Activated CD4-positive, alpha-beta T cell treated with anti-CD3 and anti-CD28 coated beads, Interleukin-2, amount 10 ng/mL, durations not matched to agents 7 days and 5 days (primary cell): ENCODE data around the gene GUCY2D. TPM values are rescaled to one million over a fixed set of nuclear protein-coding genes. Genes with fewer than 3 reads are reported as not detected.
A peak's percentile ranks its signal among the peaks of the same experiment; 100 is the strongest.

Experiments used
- CTCF ChIA-PET: fragments of 350-600 bp; sonication (Branson Sonifier 250); formaldehyde crosslinking; loops from one replicate; lab custom pipeline; 2021; ENCODE audit warnings: antibody characterized with exemption; lab: Charles Lee
- POLR2A ChIA-PET: fragments of 350-600 bp; sonication (Branson Sonifier 250); formaldehyde crosslinking; loops from one replicate; lab custom pipeline; 2021; ENCODE audit warnings: antibody characterized with exemption; lab: Charles Lee
- DNase-seq: peaks from one replicate; pipeline ENCODE4 v3.0.0-alpha.2; 2020
- H3K27ac Mint-ChIP-seq: one replicate; pipeline ENCODE4 v1.8.0; 2021; ENCODE audit warnings: mild to moderate bottlenecking, moderate library complexity, mixed read lengths
- H3K27me3 Mint-ChIP-seq: one replicate; pipeline ENCODE4 v1.8.0; 2021; ENCODE audit warnings: mixed read lengths
- H3K36me3 Mint-ChIP-seq: one replicate; pipeline ENCODE4 v1.8.0; 2021; ENCODE audit warnings: low read depth, mixed read lengths
- H3K4me1 Mint-ChIP-seq: one replicate; pipeline ENCODE4 v1.8.0; 2021; ENCODE audit warnings: mixed read lengths
- H3K4me3 Mint-ChIP-seq: one replicate; pipeline ENCODE4 v1.8.0; 2021; ENCODE audit warnings: mild to moderate bottlenecking, moderate library complexity, mixed read lengths
- H3K9me3 Mint-ChIP-seq: one replicate; pipeline ENCODE4 v1.8.0; 2021; ENCODE audit warnings: mixed read lengths
- total RNA-seq, 2 experiments: library from RNA; stranded (reverse); gene quantifications; one replicate each; pipeline ENCODE4 v1.2.3, GENCODE V29; 2021

Gene GUCY2D
- total RNA-seq, 2 experiments from 2014 or later = not detected

DNA sequence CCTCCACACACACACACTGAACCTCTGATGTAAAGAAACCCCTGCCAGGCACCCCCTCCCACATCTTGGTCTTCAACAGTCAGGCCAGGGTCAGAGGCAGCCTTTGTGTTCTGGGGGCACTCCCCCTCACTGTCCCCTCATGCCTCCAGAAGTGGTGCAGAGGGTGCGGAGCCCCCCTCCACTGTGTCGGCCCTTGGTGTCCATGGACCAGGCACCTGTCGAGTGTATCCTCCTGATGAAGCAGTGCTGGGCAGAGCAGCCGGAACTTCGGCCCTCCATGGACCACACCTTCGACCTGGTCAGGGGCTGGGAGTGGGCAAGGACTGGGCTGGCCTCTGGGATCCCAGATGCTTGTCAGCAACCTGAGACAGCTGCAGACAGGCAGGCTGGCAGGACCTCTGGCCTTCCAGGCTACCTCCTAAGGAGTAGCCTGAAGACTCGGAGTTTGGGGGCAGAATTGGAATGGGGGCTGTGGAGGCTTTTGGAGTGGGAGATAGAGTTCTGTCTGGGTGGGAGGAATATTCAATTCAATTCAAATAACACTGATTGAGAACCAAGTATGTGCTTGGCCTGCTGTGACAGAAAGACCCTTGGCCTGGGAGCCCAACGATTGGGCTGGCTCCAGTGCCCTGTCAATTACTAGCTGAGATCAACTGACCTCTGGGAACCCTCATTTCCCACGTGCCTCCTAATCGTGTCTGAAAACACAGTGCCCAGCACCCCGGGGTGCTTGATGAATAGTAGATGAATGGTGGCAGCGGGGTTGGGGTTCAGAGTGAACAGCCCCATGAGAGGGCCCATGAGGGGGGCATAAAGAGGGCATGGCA is 11.5 kb downstream of the GUCY2D start:
- H3K27me3 Mint-ChIP-seq = peaks cover 14% of the 10 kb centered on the region
- ChIA-PET POLR2A (no interaction called here), CTCF (interaction anchor here (0.6 kb wide), 1 partner anchor 949 kb away, joined by 3 read pairs; no protein-coding TSS in a partner anchor)
- peaks cover 11% of the 10 kb centered on the region for H3K4me1 Mint-ChIP-seq
- no peak overlapping the region for H3K27ac Mint-ChIP-seq
- DNase-seq = no peak
- H3K9me3 Mint-ChIP-seq = no peaks in the 10 kb centered on the region
- no peak overlapping the region for H3K4me3 Mint-ChIP-seq
- no peaks in the 10 kb centered on the region for H3K36me3 Mint-ChIP-seq

GRCh38 chr17:8014558-8014850 is 12.1 kb downstream of the GUCY2D start:
- POLR2A ChIA-PET = no interaction called here
- no peaks in the 10 kb centered on the region for H3K36me3 Mint-ChIP-seq
- CTCF ChIA-PET = interaction anchor here (1.3 kb wide), 1 partner anchor 65 kb away, joined by 3 read pairs; no protein-coding TSS in a partner anchor
- no peak for DNase-seq
- no peaks in the 10 kb centered on the region for H3K9me3 Mint-ChIP-seq
- no peak overlapping the region for H3K27ac Mint-ChIP-seq
- H3K4me3 Mint-ChIP-seq = no peak overlapping the region
- H3K4me1 Mint-ChIP-seq = peaks cover 11% of the 10 kb centered on the region
- peaks cover 18% of the 10 kb centered on the region for H3K27me3 Mint-ChIP-seq

DNA sequence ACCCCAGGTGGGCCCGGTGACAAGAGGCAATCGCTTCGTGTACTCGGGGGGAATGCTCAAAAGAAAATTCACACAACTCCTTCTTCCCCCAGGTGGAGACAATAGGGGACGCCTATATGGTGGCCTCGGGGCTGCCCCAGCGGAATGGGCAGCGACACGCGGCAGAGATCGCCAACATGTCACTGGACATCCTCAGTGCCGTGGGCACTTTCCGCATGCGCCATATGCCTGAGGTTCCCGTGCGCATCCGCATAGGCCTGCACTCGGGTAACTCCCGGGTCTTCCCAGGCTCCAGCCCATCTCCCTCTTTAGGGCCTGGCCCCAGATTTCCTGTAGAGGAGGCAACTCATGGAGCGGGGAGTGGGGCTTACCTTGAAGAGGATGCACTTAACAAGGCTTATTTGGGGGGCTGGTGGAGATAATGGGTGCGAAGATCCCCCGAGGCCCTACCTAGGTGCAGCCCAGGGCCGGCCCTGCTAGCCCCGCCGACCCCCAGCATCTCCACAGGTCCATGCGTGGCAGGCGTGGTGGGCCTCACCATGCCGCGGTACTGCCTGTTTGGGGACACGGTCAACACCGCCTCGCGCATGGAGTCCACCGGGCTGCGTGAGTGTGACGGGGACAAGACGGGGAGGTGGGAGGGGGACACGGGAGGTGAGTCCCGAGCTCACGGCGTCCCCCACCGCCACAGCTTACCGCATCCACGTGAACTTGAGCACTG is 13.0 kb downstream of the GUCY2D start:
- H3K4me3 Mint-ChIP-seq = no peak overlapping the region

GRCh38 chr17:8015957-8016631 is 13.7 kb downstream of the GUCY2D start:
- ChIA-PET CTCF (interaction anchor here (0.6 to 3.1 kb wide), 6 partner anchors 9 to 63 kb away, joined by 3 to 12 read pairs (median 3); partner anchors contain the start of gene GUCY2D), POLR2A (no interaction called here)
- Mint-ChIP-seq H3K4me3 (peak overlapping the region; percentile 66), H3K27me3 (peaks cover 21% of the 10 kb centered on the region), H3K36me3 (no peaks in the 10 kb centered on the region), H3K4me1 (peaks cover 11% of the 10 kb centered on the region), H3K9me3 (no peaks in the 10 kb centered on the region), H3K27ac (no peak overlapping the region)
- DNase-seq = no peak

More for the DNA sequence above, 13.0 kb downstream of the GUCY2D start:
- POLR2A ChIA-PET = no interaction called here
- no peak for DNase-seq
- CTCF ChIA-PET = interaction anchor here (1.1 to 3.1 kb wide), 4 partner anchors 11 to 64 kb away, joined by 3 to 12 read pairs (median 5); partner anchors contain the start of gene GUCY2D
- H3K36me3 Mint-ChIP-seq = no peaks in the 10 kb centered on the region
- peaks cover 11% of the 10 kb centered on the region for H3K4me1 Mint-ChIP-seq
- H3K27me3 Mint-ChIP-seq = peaks cover 21% of the 10 kb centered on the region
- no peaks in the 10 kb centered on the region for H3K9me3 Mint-ChIP-seq
- H3K27ac Mint-ChIP-seq = no peak overlapping the region

GRCh38 chr17:8016632-8017424 is 14.4 kb downstream of the GUCY2D start:
- H3K27ac Mint-ChIP-seq = no peak overlapping the region
- POLR2A ChIA-PET = no interaction called here
- peaks cover 11% of the 10 kb centered on the region for H3K4me1 Mint-ChIP-seq
- no peaks in the 10 kb centered on the region for H3K9me3 Mint-ChIP-seq
- peak overlapping the region; percentile 66 for H3K4me3 Mint-ChIP-seq
- H3K36me3 Mint-ChIP-seq = no peaks in the 10 kb centered on the region
- peak; percentile 68 for DNase-seq
- CTCF ChIA-PET = interaction anchor here (0.7 to 3.1 kb wide), 10 partner anchors 9 to 59 kb away, joined by 3 to 12 read pairs (median 4); no protein-coding TSS in a partner anchor
- peaks cover 21% of the 10 kb centered on the region for H3K27me3 Mint-ChIP-seq

DNA sequence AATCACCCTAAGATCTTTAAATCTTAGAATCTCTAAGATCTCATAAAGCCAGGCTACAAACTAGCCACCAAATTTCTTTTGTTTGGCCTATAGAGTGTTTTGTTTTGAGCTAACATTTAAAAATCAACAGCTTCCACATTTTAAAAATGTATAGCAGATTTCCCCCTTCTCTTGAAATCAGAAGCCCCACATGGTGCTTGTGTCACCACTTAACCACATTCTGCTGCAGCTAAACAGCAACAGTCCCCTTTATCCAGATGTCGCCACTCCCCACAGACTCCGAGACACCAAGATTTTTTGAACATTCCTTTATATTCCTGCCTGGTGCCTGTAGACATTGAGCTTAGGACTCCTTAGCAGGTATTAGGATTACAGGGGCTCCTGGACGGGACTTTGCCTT is 16.0 kb downstream of the GUCY2D start:
- Mint-ChIP-seq H3K27me3 (peaks cover 25% of the 10 kb centered on the region), H3K36me3 (no peaks in the 10 kb centered on the region), H3K4me3 (no peak overlapping the region), H3K4me1 (peaks cover 10% of the 10 kb centered on the region), H3K9me3 (no peaks in the 10 kb centered on the region), H3K27ac (no peak overlapping the region)
- POLR2A ChIA-PET = interaction anchor here (0.6 kb wide), 1 partner anchor 854 kb away, joined by 4 read pairs; no protein-coding TSS in a partner anchor
- CTCF ChIA-PET = interaction anchor here (0.6 to 3.1 kb wide), 2 partner anchors 18 to 22 kb away, joined by 4 to 12 read pairs; no protein-coding TSS in a partner anchor
- DNase-seq = no peak

- Mint-ChIP-seq H3K9me3 (no peaks in the 10 kb centered on the region), H3K27me3 (peaks cover 24% of the 10 kb centered on the region), H3K36me3 (no peaks in the 10 kb centered on the region), H3K27ac (no peak overlapping the region), H3K4me3 (no peak overlapping the region), H3K4me1 (peaks cover 8% of the 10 kb centered on the region)
- ChIA-PET POLR2A (interaction anchor here (0.6 kb wide), 1 partner anchor 853 kb away, joined by 4 read pairs; no protein-coding TSS in a partner anchor), CTCF (no interaction called here)
- DNase-seq = no peak
Measured at GRCh38 chr17:8019166-8019565, 16.8 kb downstream of the GUCY2D start.

DNA sequence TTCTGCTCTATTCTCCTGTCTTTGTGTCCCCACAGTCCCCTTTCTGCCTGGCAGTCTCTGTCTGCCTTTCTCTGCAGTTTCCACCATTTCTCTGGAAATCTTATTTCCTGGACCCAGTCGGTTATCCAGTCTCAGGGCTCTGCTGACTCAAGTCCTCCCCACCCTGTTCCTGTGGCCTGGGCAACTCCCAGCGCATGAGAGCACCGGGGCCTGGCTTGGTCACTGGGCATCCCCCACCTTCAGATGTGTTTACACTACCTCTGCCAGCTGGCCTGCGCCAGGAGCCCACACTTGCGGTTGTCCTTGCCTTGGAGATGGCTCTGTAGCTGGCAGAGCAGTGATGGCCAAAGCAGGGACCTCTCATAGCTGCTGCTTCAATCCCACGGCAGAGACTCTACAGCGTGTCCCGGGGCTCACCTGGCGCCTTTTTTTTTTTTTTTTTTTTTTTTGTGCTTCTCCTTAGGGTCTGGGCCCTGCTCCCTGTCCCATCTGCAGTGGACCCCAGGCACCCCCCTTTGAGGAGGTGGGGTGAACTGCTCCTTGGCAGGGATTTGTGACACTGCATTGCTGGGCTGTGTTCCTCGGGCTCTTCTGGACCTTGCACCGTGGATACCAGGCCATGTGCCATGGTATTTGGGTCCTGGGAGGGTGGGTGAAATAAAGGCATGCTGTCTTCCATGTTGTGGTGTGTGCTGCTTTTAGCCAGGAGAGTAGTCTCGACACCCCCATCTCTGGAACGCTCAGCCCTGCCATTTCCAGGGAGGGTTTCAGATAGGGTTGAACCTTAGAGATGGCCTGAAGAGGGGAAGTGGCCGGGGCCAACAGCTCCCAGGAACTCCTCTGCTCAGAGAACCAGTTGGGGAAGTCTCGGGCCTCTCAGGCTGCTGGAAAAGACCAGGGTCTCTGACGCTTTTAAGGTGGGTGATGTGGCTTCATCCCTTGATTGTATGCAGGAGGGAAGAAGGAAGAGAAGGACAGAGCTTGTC is 17.5 kb downstream of the GUCY2D start:
- DNase-seq = no peak
- no peaks in the 10 kb centered on the region for H3K9me3 Mint-ChIP-seq
- H3K27me3 Mint-ChIP-seq = peaks cover 22% of the 10 kb centered on the region
- peaks cover 8% of the 10 kb centered on the region for H3K4me1 Mint-ChIP-seq
- no peak overlapping the region for H3K27ac Mint-ChIP-seq
- H3K4me3 Mint-ChIP-seq = no peak overlapping the region
- CTCF ChIA-PET = interaction anchor here (0.6 kb wide), 1 partner anchor 159 kb away, joined by 3 read pairs; no protein-coding TSS in a partner anchor
- POLR2A ChIA-PET = no interaction called here
- no peaks in the 10 kb centered on the region for H3K36me3 Mint-ChIP-seq

- no peak overlapping the region for H3K4me3 Mint-ChIP-seq
- H3K9me3 Mint-ChIP-seq = no peaks in the 10 kb centered on the region
- H3K27me3 Mint-ChIP-seq = peaks cover 21% of the 10 kb centered on the region
- H3K27ac Mint-ChIP-seq = no peak overlapping the region
- H3K36me3 Mint-ChIP-seq = no peaks in the 10 kb centered on the region
- no peak for DNase-seq
- ChIA-PET CTCF (interaction anchor here (0.7 kb wide), 1 partner anchor 8 kb away, joined by 4 read pairs; no protein-coding TSS in a partner anchor), POLR2A (no interaction called here)
- H3K4me1 Mint-ChIP-seq = peaks cover 8% of the 10 kb centered on the region
Measured at GRCh38 chr17:8020776-8021564, 18.6 kb downstream of the GUCY2D start.

DNA sequence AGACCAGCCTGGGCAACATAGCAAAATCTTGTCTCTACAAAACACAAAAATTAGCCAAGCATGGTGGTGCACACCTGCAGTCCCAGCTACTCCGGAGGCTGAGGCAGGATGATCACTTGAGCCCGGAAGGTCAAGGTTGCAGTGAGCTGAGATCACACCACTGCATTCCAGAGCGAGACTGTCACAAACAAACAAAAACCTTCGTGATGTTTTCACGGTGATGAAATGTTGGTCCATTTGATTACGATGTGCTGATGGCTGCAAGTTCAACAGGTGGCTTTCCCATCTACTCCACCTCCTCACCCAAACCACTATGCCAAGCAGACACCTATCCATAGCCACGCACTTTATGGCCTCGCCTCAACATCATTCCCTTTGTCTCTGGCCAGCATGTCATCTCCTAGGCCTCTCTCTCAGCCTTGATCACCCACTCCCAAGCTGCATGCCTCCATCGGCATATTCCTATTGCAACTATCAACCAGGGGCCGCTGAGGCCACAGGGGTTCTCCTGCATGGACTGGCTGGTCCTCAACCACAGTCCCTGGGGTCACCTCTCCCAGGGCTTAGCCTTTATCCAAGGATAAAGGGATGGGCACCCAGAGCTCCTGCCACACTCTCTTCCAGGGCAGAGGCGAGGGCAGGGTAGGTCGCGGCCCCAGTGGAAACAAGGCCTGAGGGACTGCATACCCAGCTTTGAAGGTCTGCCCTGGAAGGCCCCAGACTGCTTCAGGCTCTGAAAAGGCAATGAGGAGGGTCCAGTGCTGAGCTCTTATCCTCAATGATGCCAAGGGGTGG is 19.3 kb downstream of the GUCY2D start:
- H3K27ac Mint-ChIP-seq = no peak overlapping the region
- no peak overlapping the region for H3K4me3 Mint-ChIP-seq
- no peak for DNase-seq
- ChIA-PET CTCF (interaction anchor here (0.7 to 1.3 kb wide), 3 partner anchors 9 to 164 kb away, joined by 3 to 4 read pairs (median 3); partner anchors contain the start of gene NAA38), POLR2A (no interaction called here)
- H3K27me3 Mint-ChIP-seq = peaks cover 22% of the 10 kb centered on the region
- H3K9me3 Mint-ChIP-seq = no peaks in the 10 kb centered on the region
- peaks cover 2% of the 10 kb centered on the region for H3K4me1 Mint-ChIP-seq
- H3K36me3 Mint-ChIP-seq = no peaks in the 10 kb centered on the region
